H1 (cell line): ENCODE measurements around the gene GTF2IRD1.

Experiments used
- ATF2 ChIP-seq: IDR thresholded peaks from 2 replicates; pipeline ENCODE4 v1.6.1; 2012; ENCODE audit warnings: low read length, inconsistent platforms
- CHD2 ChIP-seq: IDR thresholded peaks from 2 replicates; pipeline ENCODE4 v1.6.1; 2012; ENCODE audit warnings: low read length, improper control_type of control experiment
- CTCF ChIP-seq, 3 experiments: IDR thresholded peaks; 1 replicate in 2 of 3; 2 replicates in 1 of 3; pipeline versions ENCODE4 v1.5.1 to v1.6.1; 2011; ENCODE audit warnings: low read length in 3 of 3, mild to moderate bottlenecking in 3 of 3, inconsistent platforms in 2 of 3, low read depth in 1 of 3, moderate library complexity in 1 of 3; ENCODE audit not compliant: insufficient read depth in 1 of 3; ENCODE audit errors: control extremely low read depth in 1 of 3
- EGR1 ChIP-seq: IDR thresholded peaks from 2 replicates; pipeline ENCODE4 v1.6.1; 2011; ENCODE audit warnings: low read depth, low read length, borderline replicate concordance
- EZH2 ChIP-seq: fragments of 200-600 bp; sonication (generic); IDR thresholded peaks from 2 replicates; pipeline ENCODE4 v1.7.1; 2012; ENCODE audit warnings: low read depth, mild to moderate bottlenecking, moderate library complexity, low read length, inconsistent platforms; ENCODE audit not compliant: severe bottlenecking
- KDM1A ChIP-seq: fragments of 200-600, 300-600 bp; sonication (generic); IDR thresholded peaks from 2 replicates; pipeline ENCODE4 v1.7.1; 2016; ENCODE audit warnings: mild to moderate bottlenecking, low read length, borderline replicate concordance
- POLR2A ChIP-seq, 2 experiments: IDR thresholded peaks; 1 replicate in 1 of 2; 2 replicates in 1 of 2; pipeline ENCODE4 v1.6.1; 2011; ENCODE audit warnings: low read depth in 2 of 2, low read length in 2 of 2, mild to moderate bottlenecking in 2 of 2; ENCODE audit errors: control extremely low read depth in 1 of 2
- RAD21 ChIP-seq, 2 experiments: IDR thresholded peaks in 1 of 2; conservative IDR thresholded peaks in 1 of 2; 2 replicates each; pipeline ENCODE4 v1.6.1; 2011; ENCODE audit warnings: low read depth in 2 of 2, low read length in 2 of 2, improper control_type of control experiment in 1 of 2, inconsistent platforms in 1 of 2, mild to moderate bottlenecking in 1 of 2, moderate library complexity in 1 of 2
- RNF2 ChIP-seq: fragments of 200-900, 300-1000 bp; sonication (generic); IDR thresholded peaks from 2 replicates; pipeline ENCODE4 v1.7.1; 2016; ENCODE audit warnings: borderline replicate concordance, low read depth, mild to moderate bottlenecking, antibody characterized with exemption, low read length; ENCODE audit not compliant: poor library complexity, severe bottlenecking; ENCODE audit errors: missing control alignments
- SIN3A ChIP-seq, 2 experiments: IDR thresholded peaks in 1 of 2; conservative IDR thresholded peaks in 1 of 2; 2 replicates each; pipeline ENCODE4 v1.6.1; 2011 to 2012; ENCODE audit warnings: low read length in 2 of 2, improper control_type of control experiment in 1 of 2, low read depth in 1 of 2, mild to moderate bottlenecking in 1 of 2
- SRF ChIP-seq: IDR thresholded peaks from 2 replicates; pipeline ENCODE4 v1.6.1; 2011; ENCODE audit warnings: mild to moderate bottlenecking, low read depth, low read length, moderate library complexity
- SUZ12 ChIP-seq: fragments of 200-600 bp; sonication (generic); IDR thresholded peaks from 2 replicates; pipeline ENCODE4 v1.6.1; 2012; ENCODE audit warnings: mild to moderate bottlenecking, inconsistent platforms, low read length, moderate library complexity, mixed read lengths
- USF2 ChIP-seq: IDR thresholded peaks from 2 replicates; pipeline ENCODE4 v1.6.1; 2011; ENCODE audit warnings: low read length, improper control_type of control experiment
- ZNF274 ChIP-seq: IDR thresholded peaks from 2 replicates; pipeline ENCODE4 v1.7.0; 2012; ENCODE audit warnings: low read length, borderline replicate concordance; ENCODE audit errors: extremely low read depth

- TF ChIP-seq ATF2 (no peak), POLR2A (IDR thresholded peaks at IDR 0.05; ENCODE audit: control extremely low read depth in 1 of 2, low read depth in 2 of 2, low read length in 2 of 2) (no peak), EZH2 (no peak), CTCF (IDR thresholded peaks at IDR 0.05; ENCODE audit: control extremely low read depth in 1 of 3, insufficient read depth in 1 of 3, low read depth in 1 of 3, low read length in 3 of 3) (peak in 2 of 3 experiments; percentile 30 to 34; a peak in 3 of 4 replicates), EGR1 (no peak), SUZ12 (no peak), RNF2 (no peak), ZNF274 (no peak), SRF (no peak), SIN3A (conservative IDR thresholded peaks at IDR 0.05 in 1 of 2, IDR thresholded peaks at IDR 0.05 in 1 of 2; ENCODE audit: low read depth in 1 of 2, low read length in 2 of 2) (no peak), CHD2 (no peak), KDM1A (no peak), RAD21 (IDR thresholded peaks at IDR 0.05 in 1 of 2, conservative IDR thresholded peaks at IDR 0.05 in 1 of 2; ENCODE audit: low read depth in 2 of 2, low read length in 2 of 2) (peak; percentile 17 to 39; a peak in 3 of 4 replicates), USF2 (no peak)
These were observed 130.7 kb downstream of the GTF2IRD1 start for GRCh38 chr7:74584160-74584954.
